HG03045 (cell line): ENCODE results near the gene UBR4.
"Not testable (repeated sequence)": the region's sequence is repeated elsewhere in the genome, so short reads cannot be mapped to it uniquely, and the experiment has no call there.

ENCODE experiments used
- ATAC-seq: cut with Tn5 transposase; IDR thresholded peaks from one replicate; pipeline ENCODE4 v1.9.1; 2021; ENCODE audit warnings: mild to moderate bottlenecking, moderate library complexity; ENCODE audit not compliant: unreplicated experiment

The UBR4 gene

GRCh38 chr1:19220080-19220846, 10.2 kb upstream of the UBR4 start:
- ATAC-seq, result no peak

GRCh38 chr1:19219451-19219850, 9.4 kb upstream of the UBR4 start:
- ATAC-seq, result no peak

GRCh38 chr1:19216585-19216984, 6.5 kb upstream of the UBR4 start:
- ATAC-seq, result not testable (repeated sequence)

- no peak for ATAC-seq
Observed at GRCh38 chr1:19213580-19213979, 3.5 kb upstream of the UBR4 start.

- ATAC-seq, result no peak
Observed at GRCh38 chr1:19212167-19212566, 2.1 kb upstream of the UBR4 start.

- no peak for ATAC-seq
Observed at GRCh38 chr1:19210772-19211549, 895 bp upstream of the UBR4 start.

GRCh38 chr1:19209439-19209989, 552 bp downstream of the UBR4 start:
- peak; percentile 48 for ATAC-seq

GRCh38 chr1:19208710-19209438, 1.2 kb downstream of the UBR4 start:
- no peak for ATAC-seq

GRCh38 chr1:19206947-19207346, 3.1 kb downstream of the UBR4 start:
- ATAC-seq, result no peak

- no peak for ATAC-seq
Observed at GRCh38 chr1:19205845-19206244, 4.2 kb downstream of the UBR4 start.

GRCh38 chr1:19205403-19205802, 4.7 kb downstream of the UBR4 start:
- no peak for ATAC-seq

GRCh38 chr1:19204446-19205266, 5.4 kb downstream of the UBR4 start:
- ATAC-seq, result no peak

- ATAC-seq, result no peak
Observed at GRCh38 chr1:19203440-19203839, 6.6 kb downstream of the UBR4 start.

- no peak for ATAC-seq
Observed at GRCh38 chr1:19202396-19202795, 7.7 kb downstream of the UBR4 start.

- no peak for ATAC-seq
Observed at GRCh38 chr1:19199969-19200604, 10.0 kb downstream of the UBR4 start.

- ATAC-seq, result no peak
Observed at GRCh38 chr1:19199329-19199968, 10.6 kb downstream of the UBR4 start.

GRCh38 chr1:19198820-19199219, 11.2 kb downstream of the UBR4 start:
- ATAC-seq, result no peak

- ATAC-seq, result no peak
Observed at GRCh38 chr1:19197845-19198244, 12.2 kb downstream of the UBR4 start.

- ATAC-seq, result no peak
Observed at GRCh38 chr1:19196331-19196730, 13.7 kb downstream of the UBR4 start.
